GM23338 (cell line): ENCODE data around the gene NKD1. TPM values are rescaled to one million over a fixed set of nuclear protein-coding genes. Genes with fewer than 3 reads are reported as not detected.

ENCODE experiments used
- ATAC-seq: fragments of 200-7000 bp; cut with Tn5 transposase; 3 replicates; pipeline ENCODE4 v1.9.1; 2020
- DNase-seq: peaks from one replicate; pipeline ENCODE4 v3.0.0-alpha.2; 2015; ENCODE audit warnings: low spot score
- H2AFZ ChIP-seq: fragments of 200-600 bp; sonication (generic); 2 replicates; pipeline ENCODE4 v1.8.0; 2016; ENCODE audit warnings: antibody characterized with exemption, mild to moderate bottlenecking, moderate library complexity
- H3F3A ChIP-seq: fragments of 200-600 bp; sonication (generic); replicated peaks from 2 replicates; pipeline ENCODE4 v1.8.0; 2017; ENCODE audit warnings: antibody characterized with exemption, mixed run types, low read depth
- H3K27ac ChIP-seq: fragments of 200-600 bp; sonication (generic); 2 replicates; pipeline ENCODE4 v1.6.1; 2016; ENCODE audit warnings: low read depth
- H3K27me3 ChIP-seq: fragments of 200-600 bp; sonication (generic); 2 replicates; pipeline ENCODE4 v1.8.0; 2016; ENCODE audit warnings: mild to moderate bottlenecking, mixed run types, moderate library complexity; ENCODE audit not compliant: insufficient read depth
- H3K36me3 ChIP-seq: fragments of 200-600 bp; sonication (generic); 2 replicates; pipeline ENCODE4 v1.8.0; 2016; ENCODE audit warnings: mild to moderate bottlenecking; ENCODE audit not compliant: insufficient read depth
- H3K4me1 ChIP-seq: fragments of 200-600 bp; sonication (generic); 2 replicates; pipeline ENCODE4 v1.8.0; 2016; ENCODE audit warnings: mild to moderate bottlenecking, moderate library complexity; ENCODE audit not compliant: insufficient read depth
- H3K4me2 ChIP-seq: fragments of 200-600 bp; sonication (generic); 2 replicates; pipeline ENCODE4 v1.7.1; 2017; ENCODE audit warnings: mixed run types
- H3K4me3 ChIP-seq: fragments of 200-600 bp; sonication (generic); 2 replicates; pipeline ENCODE4 v1.6.1; 2016; ENCODE audit warnings: mixed run types
- H3K79me2 ChIP-seq: fragments of 200-600 bp; sonication (generic); replicated peaks from 2 replicates; pipeline ENCODE4 v1.8.0; 2017; ENCODE audit warnings: mild to moderate bottlenecking; ENCODE audit not compliant: insufficient read depth
- H3K9me2 ChIP-seq: fragments of 200-600 bp; sonication (generic); 2 replicates; pipeline ENCODE4 v1.8.0; 2017; ENCODE audit not compliant: insufficient read depth
- H4K20me1 ChIP-seq: fragments of 200-600 bp; sonication (generic); replicated peaks from 2 replicates; pipeline ENCODE4 v1.8.0; 2017; ENCODE audit warnings: mild to moderate bottlenecking; ENCODE audit not compliant: insufficient read depth
- H3K27ac Mint-ChIP-seq: 2 replicates; pipeline ENCODE4 v1.8.0; 2020; ENCODE audit warnings: inconsistent platforms, mild to moderate bottlenecking, moderate library complexity, mixed read lengths
- H3K27me3 Mint-ChIP-seq: 3 replicates; pipeline ENCODE4 v1.8.0; 2022; ENCODE audit warnings: low read depth, mild to moderate bottlenecking, moderate library complexity, mixed read lengths, inconsistent platforms; ENCODE audit not compliant: insufficient read depth, poor library complexity
- H3K36me3 Mint-ChIP-seq: 3 replicates; pipeline ENCODE4 v1.8.0; 2021; ENCODE audit warnings: low read depth, mild to moderate bottlenecking, inconsistent platforms, moderate library complexity, mixed read lengths
- H3K4me1 Mint-ChIP-seq: 3 replicates; pipeline ENCODE4 v1.8.0; 2020; ENCODE audit warnings: mild to moderate bottlenecking, inconsistent platforms, mixed read lengths
- H3K4me3 Mint-ChIP-seq: 3 replicates; pipeline ENCODE4 v1.8.0; 2021; ENCODE audit warnings: moderate library complexity, mild to moderate bottlenecking, inconsistent platforms, mixed read lengths
- H3K9me3 Mint-ChIP-seq: 3 replicates; pipeline ENCODE4 v1.8.0; 2020; ENCODE audit warnings: moderate library complexity, mild to moderate bottlenecking, inconsistent platforms, mixed read lengths
- CTCF ChIP-seq, 2 experiments: fragments of 200-600 bp in 1 of 2; sonication (generic) in 1 of 2; conservative IDR thresholded peaks; 2 replicates each; pipeline versions ENCODE4 v1.5.1 to v1.6.1; 2016 to 2017; ENCODE audit warnings: antibody characterized with exemption in 2 of 2, low read depth in 2 of 2, mild to moderate bottlenecking in 2 of 2, moderate library complexity in 1 of 2
- JUNB ChIP-seq: IDR thresholded peaks from one replicate; pipeline ENCODE4 v1.6.1; 2016; ENCODE audit warnings: antibody characterized with exemption; ENCODE audit not compliant: unreplicated experiment
- NANOG ChIP-seq: IDR thresholded peaks from 2 replicates; pipeline ENCODE4 v1.6.1; 2016; ENCODE audit warnings: antibody characterized with exemption, borderline replicate concordance
- REST ChIP-seq: IDR thresholded peaks from one replicate; pipeline ENCODE4 v1.6.1; 2018; ENCODE audit warnings: antibody characterized with exemption; ENCODE audit not compliant: unreplicated experiment
- ZNF331 ChIP-seq: fragments of 250-450 bp; sonication (Bioruptor Pico); IDR thresholded peaks from 2 replicates; pipeline ENCODE4 v1.5.0; 2020; ENCODE audit warnings: low read depth, mild to moderate bottlenecking, moderate library complexity
- ZNF462 ChIP-seq: fragments of 250-450 bp; sonication (Bioruptor Pico); IDR thresholded peaks from 2 replicates; pipeline ENCODE4 v1.5.0; 2020; ENCODE audit warnings: mild to moderate bottlenecking, moderate library complexity
- polyA plus RNA-seq: library from polyadenylated mRNA; unstranded; fragments of >200 nt; fragmentation: Nextera tagmentation; extraction: Ambion mirVana; gene quantifications from 2 replicates; pipeline ENCODE4 v1.2.1, GENCODE V29; 2016
- total RNA-seq: library from RNA; depleted of rRNA; stranded (reverse); fragments of >200 nt; shearing (Covaris generic); gene quantifications from 2 replicates; pipeline ENCODE4 v1.2.3, GENCODE V29; 2014

The NKD1 gene
- total and polyA plus RNA-seq, 2 experiments from 2014 or later = 2.1 to 2.3 TPM

- Histone ChIP-seq H3K9me2 (no peaks in the 10 kb centered on the region), H3K36me3 (no peaks in the 10 kb centered on the region), H3K4me3 (no peak overlapping the region), H3K4me2 (no peak overlapping the region), H2AFZ (no peak overlapping the region), H3K27ac (no peak overlapping the region), H3F3A (0 out of 2 replicates have a peak, but pooled peaks cover 3% of the 10 kb centered on the region), H3K27me3 (no peaks in the 10 kb centered on the region), H4K20me1 (no peaks in the 10 kb centered on the region), H3K4me1 (no peaks in the 10 kb centered on the region), H3K79me2 (no peaks in the 10 kb centered on the region)
- peaks cover 25% of the 10 kb centered on the region for H3K4me1 Mint-ChIP-seq
- TF ChIP-seq NANOG (no peak), REST (no peak), ZNF331 (no peak)
- no peak overlapping the region for H3K4me3 Mint-ChIP-seq
- no peak overlapping the region for H3K27ac Mint-ChIP-seq
- no peaks in the 10 kb centered on the region; the same call in 2 of the 3 replicates for H3K9me3 Mint-ChIP-seq
- H3K36me3 Mint-ChIP-seq = no peaks in the 10 kb centered on the region; the same call in 2 of the 3 replicates
- H3K27me3 Mint-ChIP-seq = peaks cover 20% of the 10 kb centered on the region
- no peak for DNase-seq
- ATAC-seq = no peak
These were observed 61.3 kb downstream of the NKD1 start for GRCh38 chr16:50609471-50609870.

GRCh38 chr16:50610331-50611262, 62.4 kb downstream of the NKD1 start:
- H3K9me3 Mint-ChIP-seq = no peaks in the 10 kb centered on the region; the same call in 2 of the 3 replicates
- TF ChIP-seq ZNF462 (0 out of 2 replicates have a peak, but pooled peaks have one; percentile 9), ZNF331 (no peak), CTCF (conservative IDR thresholded peaks at IDR 0.05; ENCODE audit: low read depth in 2 of 2) (peak in 1 of 2 experiments; percentile 36; a peak in 2 of 4 replicates), NANOG (no peak), JUNB (no peak)
- no peak overlapping the region for H3K4me3 Mint-ChIP-seq
- no peaks in the 10 kb centered on the region for H4K20me1 ChIP-seq
- ATAC-seq (peak; percentile 90), DNase-seq (peak; percentile 64)
- H3K79me2 ChIP-seq = no peaks in the 10 kb centered on the region
- no peaks in the 10 kb centered on the region for H3K9me2 ChIP-seq
- no peak overlapping the region for H3K27ac ChIP-seq
- 0 out of 2 replicates have a peak, but pooled peaks cover 3% of the 10 kb centered on the region for H3F3A ChIP-seq
- H3K36me3 Mint-ChIP-seq = no peaks in the 10 kb centered on the region; the same call in 2 of the 3 replicates
- no peaks in the 10 kb centered on the region for H3K4me1 ChIP-seq
- H3K4me1 Mint-ChIP-seq = peaks cover 25% of the 10 kb centered on the region
- H2AFZ ChIP-seq = 0 out of 2 replicates have a peak overlapping the region, but pooled peaks have one; percentile 24
- peaks cover 20% of the 10 kb centered on the region for H3K27me3 Mint-ChIP-seq
- H3K27me3 ChIP-seq = no peaks in the 10 kb centered on the region
- H3K4me2 ChIP-seq = no peak overlapping the region
- H3K27ac Mint-ChIP-seq = no peak overlapping the region
- H3K4me3 ChIP-seq = no peak overlapping the region
- H3K36me3 ChIP-seq = no peaks in the 10 kb centered on the region
